ENCODE results near the gene MAN2A1.
A peak's percentile ranks its signal among the peaks of the same experiment; 100 is the strongest.
"Not testable (repeated sequence)": the region's sequence is repeated elsewhere in the genome, so short reads cannot be mapped to it uniquely, and the experiment has no call there.

Gene MAN2A1

GRCh38 chr5:109832207-109833188 is 142.8 kb downstream of the MAN2A1 start:
- not testable (repeated sequence) for DNase-seq

DNA sequence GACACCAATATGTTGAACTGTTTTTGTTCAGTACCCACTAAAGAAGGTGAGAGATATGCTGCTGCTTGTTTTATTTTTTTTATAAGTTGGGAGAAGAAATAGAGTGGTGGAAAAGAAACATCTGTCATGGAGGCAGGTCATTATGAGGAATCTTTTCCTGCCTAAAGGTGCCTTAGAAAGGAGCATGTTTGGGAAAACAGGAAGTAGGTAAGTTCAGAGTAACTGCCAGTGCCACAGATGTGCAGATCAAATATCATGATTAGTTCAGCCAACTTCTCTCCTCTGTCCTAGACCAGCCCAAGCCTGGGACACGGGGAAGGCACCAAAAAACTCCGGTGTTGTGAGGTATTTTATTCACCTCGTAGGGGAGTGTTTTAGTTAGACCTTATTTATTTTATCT is 144.2 kb downstream of the MAN2A1 start:
- DNase-seq = no peak

GRCh38 chr5:109836280-109836679 is 146.6 kb downstream of the MAN2A1 start:
- DNase-seq = no peak

- no peak for DNase-seq
Observed at GRCh38 chr5:109837231-109837861, 147.6 kb downstream of the MAN2A1 start.

- no peak for DNase-seq
Observed at GRCh38 chr5:109838157-109838556, 148.4 kb downstream of the MAN2A1 start.

DNA sequence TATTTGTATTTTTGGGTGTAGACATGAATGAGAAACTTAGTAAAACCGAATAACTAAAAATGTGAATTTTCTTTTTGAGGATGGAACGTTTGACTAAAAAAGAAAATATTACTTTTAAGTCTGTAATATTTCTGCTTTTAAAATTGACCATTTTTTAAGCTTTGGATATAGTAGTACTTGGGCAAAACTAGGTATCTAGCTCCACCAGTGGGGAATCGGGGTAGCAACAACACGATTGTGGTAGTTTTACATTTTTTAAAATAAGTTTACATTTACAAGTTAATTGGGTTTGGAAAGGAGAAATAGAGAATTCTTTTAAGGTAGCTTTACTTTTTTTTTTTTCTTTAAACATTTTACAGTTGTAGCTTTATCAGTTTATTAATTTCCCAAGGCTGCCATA is 154.4 kb downstream of the MAN2A1 start:
- DNase-seq = no peak

- no peak for DNase-seq
Observed at GRCh38 chr5:109844695-109845094, 155.0 kb downstream of the MAN2A1 start.

DNA sequence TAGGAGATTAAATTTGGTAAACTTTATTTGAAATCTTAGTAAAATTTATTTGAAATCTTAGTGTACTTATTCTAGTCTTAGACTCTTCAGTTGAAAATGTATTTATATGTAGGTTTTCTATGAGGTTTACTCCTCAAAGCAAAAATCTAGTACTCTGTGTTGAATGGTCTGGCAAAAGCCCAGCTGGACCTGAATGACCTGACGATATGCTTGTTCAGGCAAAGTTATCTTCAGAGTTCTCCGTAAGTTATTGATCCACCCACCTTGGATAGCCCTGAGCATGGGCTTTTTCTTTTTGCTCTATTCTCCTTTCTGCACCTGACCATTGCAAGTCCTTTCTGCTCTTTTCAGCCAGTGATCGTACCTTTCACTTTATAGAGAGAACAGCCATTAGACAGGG is 158.4 kb downstream of the MAN2A1 start:
- DNase-seq = no peak

DNA sequence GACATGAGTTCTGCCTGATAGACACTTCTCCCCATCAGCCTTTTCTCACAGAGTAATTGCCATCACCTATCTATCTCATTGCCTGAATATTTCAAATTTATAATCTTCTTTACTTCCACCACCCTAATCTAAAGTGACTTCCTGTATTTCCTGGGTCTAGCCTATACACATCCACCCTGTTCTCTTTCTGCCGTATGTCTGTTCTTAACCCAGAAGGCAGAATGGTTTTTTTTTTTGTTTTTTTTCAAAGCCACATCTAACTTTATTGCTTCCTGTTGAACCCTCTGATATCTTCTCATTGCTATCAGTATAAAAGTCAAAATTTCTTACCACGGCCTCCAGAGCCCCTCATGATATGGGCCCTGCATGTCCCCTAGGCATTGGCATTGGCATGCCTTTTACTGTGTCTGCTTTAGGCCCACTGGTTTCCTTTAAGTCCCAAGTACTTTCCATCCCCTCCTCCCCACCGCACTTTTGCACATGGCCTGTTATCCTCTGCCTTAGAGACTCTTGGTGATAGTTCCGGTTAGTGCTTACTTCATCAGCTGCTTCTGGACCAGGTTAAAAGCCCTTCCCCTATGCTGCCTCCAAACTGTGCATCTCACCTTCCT is 159.9 kb downstream of the MAN2A1 start:
- no peak for DNase-seq

GRCh38 chr5:109852371-109853155 is 162.8 kb downstream of the MAN2A1 start:
- DNase-seq = no peak

DNA sequence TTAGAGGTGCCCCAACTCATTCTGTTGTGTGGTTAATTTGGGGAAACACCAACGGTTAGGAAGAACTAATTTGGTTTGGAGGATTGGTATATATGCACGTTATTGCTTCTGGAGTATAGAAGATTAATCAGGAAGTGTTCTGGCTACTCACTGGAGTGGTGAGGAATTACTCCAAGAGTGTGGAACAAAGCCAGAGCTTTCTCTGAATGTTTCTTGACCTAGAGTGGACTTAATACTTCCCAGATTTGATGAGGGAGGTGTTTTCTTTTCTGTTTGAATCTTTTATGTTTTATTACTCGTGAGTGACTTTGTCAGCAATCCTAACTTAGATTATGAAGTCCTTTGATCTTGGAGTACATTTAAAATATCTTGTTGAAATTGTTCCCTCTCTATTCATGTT is 163.7 kb downstream of the MAN2A1 start:
- DNase-seq = no peak

DNA sequence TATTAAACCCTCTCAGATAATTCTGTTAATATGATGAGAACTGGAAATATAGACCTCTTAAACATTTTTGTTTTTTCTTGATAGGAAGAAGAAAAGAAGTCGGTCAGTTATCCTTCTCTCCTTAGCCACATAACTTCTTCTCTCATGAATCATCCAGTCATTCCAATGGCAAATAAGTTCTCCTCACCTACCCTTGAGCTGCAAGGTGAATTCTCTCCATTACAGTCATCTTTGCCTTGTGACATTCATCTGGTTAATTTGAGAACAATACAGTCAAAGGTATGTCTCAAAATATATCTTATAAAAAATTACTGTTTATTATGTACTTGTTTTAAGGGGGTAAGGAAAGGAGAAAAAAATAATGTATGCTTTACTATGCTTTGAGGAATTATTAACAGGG is 165.3 kb downstream of the MAN2A1 start:
- no peak for DNase-seq

DNA sequence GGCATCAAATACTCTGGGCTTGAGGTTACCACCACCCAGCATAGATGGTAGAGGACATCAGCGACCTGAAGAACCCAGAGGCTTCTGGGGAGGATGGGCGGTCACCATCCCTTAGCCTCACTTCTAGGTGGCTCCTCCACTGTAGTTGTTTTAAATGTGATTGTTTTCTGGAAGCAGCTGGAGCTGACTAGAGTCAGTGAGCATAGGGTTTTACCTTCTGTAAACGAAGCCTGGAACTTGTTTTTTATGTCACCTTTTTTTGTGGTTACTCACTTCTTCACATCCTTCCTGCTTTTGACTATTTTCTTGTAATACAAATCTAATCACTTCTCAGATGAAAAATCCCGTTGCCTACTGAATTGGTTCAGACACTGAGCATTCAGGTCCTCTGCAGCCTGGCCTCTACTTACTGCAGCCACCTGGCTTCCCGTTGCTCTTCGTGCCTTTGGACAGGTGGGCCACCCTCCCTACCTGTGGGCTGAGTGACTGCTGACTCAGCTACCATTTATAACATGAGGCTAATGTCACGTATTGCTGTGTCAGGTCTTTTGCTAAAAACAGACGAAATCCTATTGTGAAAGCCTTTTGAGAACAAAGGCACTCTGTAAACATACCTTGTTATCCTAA is 167.8 kb downstream of the MAN2A1 start:
- peak; percentile 22 for DNase-seq

DNA sequence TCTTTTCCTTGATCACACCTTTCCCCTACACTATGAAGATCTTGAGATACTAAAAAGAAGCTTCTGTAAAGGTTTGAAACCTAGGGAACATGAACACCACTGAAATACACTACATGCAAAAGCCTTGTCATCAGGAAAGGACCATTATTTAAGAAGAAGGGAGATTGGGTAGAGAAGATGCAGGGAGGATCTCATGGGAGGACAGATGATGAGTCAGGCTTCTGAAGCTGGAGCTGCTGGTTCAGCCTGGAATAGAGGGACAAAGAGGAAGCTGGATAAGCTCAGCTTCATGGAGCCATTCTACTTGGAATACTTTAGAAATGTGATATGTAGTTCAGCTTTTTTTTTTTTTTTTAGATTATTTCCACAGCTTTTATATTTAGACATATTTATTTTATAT is 169.8 kb downstream of the MAN2A1 start:
- no peak for DNase-seq

GRCh38 chr5:109862301-109862700 is 172.6 kb downstream of the MAN2A1 start:
- no peak for DNase-seq

GRCh38 chr5:109863752-109864151 is 174.0 kb downstream of the MAN2A1 start:
- DNase-seq = no peak

GRCh38 chr5:109865637-109866036 is 175.9 kb downstream of the MAN2A1 start:
- no peak for DNase-seq

GRCh38 chr5:109866051-109866450 is 176.3 kb downstream of the MAN2A1 start:
- no peak for DNase-seq

GRCh38 chr5:109868737-109869136 is 179.0 kb downstream of the MAN2A1 start:
- no peak for DNase-seq

- DNase-seq = no peak
Observed at GRCh38 chr5:109873687-109874086, 184.0 kb downstream of the MAN2A1 start.

GRCh38 chr5:109874108-109874507 is 184.4 kb downstream of the MAN2A1 start:
- no peak for DNase-seq

DNA sequence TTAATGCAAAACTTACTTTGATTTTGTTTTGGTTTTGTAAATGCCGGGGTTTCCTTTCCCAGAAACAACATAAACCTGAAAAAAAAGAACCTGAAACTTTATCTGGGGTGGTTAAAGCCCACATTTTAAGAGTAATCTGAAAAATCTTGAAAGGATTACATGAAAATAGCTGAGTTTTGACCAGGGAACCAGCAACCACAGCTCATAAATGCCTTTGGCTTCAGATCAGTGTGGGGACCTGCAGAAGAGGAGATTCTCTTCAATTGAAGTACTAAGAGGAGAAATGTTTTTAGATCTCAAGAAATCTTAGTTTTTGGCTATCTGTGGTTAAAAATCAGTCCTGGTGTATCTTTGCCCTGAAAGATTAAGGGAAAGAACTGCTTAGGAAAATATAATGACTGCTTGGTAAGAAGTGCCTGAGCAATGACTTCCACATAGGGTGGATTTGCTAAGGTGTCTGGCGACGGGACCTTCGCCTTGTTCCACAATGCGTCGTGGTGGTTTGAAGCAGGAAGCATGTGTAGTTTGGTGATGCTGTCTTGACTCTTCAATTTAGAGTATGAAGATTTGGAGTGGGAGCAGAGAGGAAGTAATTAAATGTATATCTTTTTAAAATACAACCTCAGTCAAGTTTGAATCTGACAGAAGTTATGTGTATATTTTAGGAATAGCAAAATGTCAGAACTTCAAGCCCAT is 186.5 kb downstream of the MAN2A1 start:
- no peak for DNase-seq

Measured in activated CD8-positive, alpha-beta memory T cell treated with anti-CD3 and anti-CD28 coated beads, Interleukin-2, amount 50 U/mL, for 4 hours (primary cell).